Measurements from ENCODE around the gene ADORA2A. TPM values are rescaled to one million over a fixed set of nuclear protein-coding genes. Genes with fewer than 3 reads are reported as not detected.

ADORA2A gene
- total RNA-seq, 1 donor from 2014 or later = 6.5 TPM

- no peak for DNase-seq (ENCODE audit: low spot score in 2 of 2)
- FAIRE-seq = no peak
Observed at GRCh38 chr22:24444251-24444650, 16.9 kb downstream of the ADORA2A start.

- FAIRE-seq (no peak), DNase-seq (ENCODE audit: low spot score in 2 of 2) (peak in 1 of 2 donors; percentile 20)
Observed at GRCh38 chr22:24444729-24445466, 17.5 kb downstream of the ADORA2A start.

DNA sequence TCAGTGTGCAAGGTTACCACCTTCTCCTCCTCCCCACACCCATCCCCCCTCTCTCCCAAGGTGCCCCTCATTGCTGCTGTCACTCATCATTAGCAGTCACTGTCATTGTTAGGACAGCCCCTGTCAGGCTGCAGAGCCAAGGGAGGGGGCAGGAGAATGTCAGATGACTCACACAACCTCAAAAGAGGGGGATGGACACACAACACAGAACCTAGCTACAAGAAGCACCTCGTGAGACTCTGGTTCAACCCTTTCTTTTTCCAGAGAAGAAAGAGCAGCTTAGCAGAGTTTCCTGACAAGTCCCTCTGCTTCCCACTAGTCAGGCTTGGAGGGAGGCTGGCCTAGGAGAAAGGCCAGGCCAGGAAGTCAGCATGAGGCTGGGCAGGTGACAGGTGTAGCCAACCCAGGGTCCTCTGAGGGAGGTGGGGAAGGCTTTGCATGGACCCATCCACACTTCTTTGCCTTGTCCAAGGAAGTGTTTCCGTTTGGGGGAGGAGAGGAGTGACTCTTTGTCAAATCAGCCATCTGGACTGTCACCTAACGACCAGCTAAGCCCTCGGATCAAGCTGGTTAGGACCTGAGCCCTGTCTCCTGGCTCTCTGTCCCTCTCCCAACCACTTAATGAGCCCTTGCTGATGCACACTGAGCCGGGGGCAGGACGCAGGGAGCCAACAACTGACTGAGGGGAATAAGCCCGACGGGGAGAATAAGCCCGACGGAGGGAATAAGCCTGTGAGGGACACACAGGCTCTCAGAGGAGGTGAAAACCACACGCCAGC lies 18.3 kb downstream of the ADORA2A start:
- DNase-seq (ENCODE audit: low spot score in 2 of 2) (peak in 1 of 2 donors; percentile 25), FAIRE-seq (no peak)

- FAIRE-seq = no peak
Observed at GRCh38 chr22:24446260-24446611, 18.8 kb downstream of the ADORA2A start.

DNA sequence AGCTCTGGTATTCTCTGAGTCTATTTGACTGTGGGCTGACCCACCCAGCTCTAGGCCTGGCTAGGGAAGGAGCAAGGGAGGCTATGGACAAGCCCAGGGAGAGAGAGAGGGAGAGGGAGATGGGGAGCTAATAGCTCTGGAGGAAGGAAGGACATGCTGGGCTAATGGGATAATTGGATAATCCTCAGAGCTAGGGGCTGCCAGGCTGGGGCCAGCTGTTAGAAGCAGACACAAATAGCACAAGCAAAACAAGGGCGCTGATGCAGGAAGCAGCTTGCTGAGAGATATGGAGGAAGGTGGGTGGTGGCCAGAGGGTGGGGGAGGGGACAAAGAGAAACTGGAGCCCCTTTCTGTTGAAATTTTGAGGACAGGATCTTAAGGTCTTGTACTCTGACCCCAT lies 23.2 kb downstream of the ADORA2A start:
- DNase-seq (ENCODE audit: low spot score in 2 of 2) = no peak
- FAIRE-seq = no peak

More at GRCh38 chr22:24446260-24446611, 18.8 kb downstream of the ADORA2A start:
- DNase-seq (ENCODE audit: low spot score in 2 of 2) = no peak

GRCh38 chr22:24451162-24451561 lies 23.8 kb downstream of the ADORA2A start:
- FAIRE-seq = no peak
- DNase-seq (ENCODE audit: low spot score in 2 of 2) = no peak

GRCh38 chr22:24453853-24454252 lies 26.5 kb downstream of the ADORA2A start:
- DNase-seq (ENCODE audit: low spot score in 2 of 2) (no peak), FAIRE-seq (no peak)

GRCh38 chr22:24455039-24455438 lies 27.6 kb downstream of the ADORA2A start:
- no peak for DNase-seq (ENCODE audit: low spot score in 2 of 2)
- FAIRE-seq = no peak

DNA sequence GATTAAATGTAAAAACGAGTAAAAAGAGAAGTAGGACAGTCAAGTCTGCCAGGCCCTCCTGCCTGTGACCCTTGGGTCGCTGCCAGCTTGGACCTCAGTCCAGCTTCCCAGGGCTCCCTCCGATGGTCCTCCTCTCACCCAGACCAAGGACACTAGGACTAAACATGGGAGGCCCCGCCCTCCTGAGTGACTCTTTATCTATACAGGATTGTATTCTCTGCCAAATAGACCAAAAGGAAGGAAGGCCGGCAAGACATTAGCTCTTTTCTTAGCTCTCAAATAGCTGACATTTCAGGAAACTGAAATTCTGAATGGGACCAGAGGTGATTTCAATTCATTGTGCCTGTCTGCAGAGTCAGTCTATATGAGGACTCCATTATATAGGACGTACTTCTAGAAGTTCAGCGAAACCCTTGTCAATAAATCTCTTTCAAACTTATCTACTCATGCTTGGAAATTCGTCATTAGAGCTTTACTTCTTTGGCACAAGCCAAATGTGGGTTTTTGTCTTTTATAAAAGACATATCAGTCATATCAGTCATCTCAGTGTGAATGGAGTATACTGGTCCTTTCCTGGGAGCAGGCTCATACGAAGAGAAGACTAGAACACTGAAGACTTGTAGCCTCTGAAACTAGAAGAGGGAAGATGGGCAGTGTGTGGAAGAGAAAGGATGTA lies 28.5 kb downstream of the ADORA2A start:
- DNase-seq (ENCODE audit: low spot score in 2 of 2) (no peak), FAIRE-seq (no peak)

GRCh38 chr22:24457894-24458420 lies 30.6 kb downstream of the ADORA2A start:
- no peak for FAIRE-seq
- DNase-seq (ENCODE audit: low spot score in 2 of 2) = no peak

- no peak for DNase-seq (ENCODE audit: low spot score in 2 of 2)
- FAIRE-seq = no peak
Observed at GRCh38 chr22:24459911-24460310, 32.5 kb downstream of the ADORA2A start.

- FAIRE-seq (no peak), DNase-seq (ENCODE audit: low spot score in 2 of 2) (no peak)
Observed at GRCh38 chr22:24460418-24461089, 33.2 kb downstream of the ADORA2A start.

DNA sequence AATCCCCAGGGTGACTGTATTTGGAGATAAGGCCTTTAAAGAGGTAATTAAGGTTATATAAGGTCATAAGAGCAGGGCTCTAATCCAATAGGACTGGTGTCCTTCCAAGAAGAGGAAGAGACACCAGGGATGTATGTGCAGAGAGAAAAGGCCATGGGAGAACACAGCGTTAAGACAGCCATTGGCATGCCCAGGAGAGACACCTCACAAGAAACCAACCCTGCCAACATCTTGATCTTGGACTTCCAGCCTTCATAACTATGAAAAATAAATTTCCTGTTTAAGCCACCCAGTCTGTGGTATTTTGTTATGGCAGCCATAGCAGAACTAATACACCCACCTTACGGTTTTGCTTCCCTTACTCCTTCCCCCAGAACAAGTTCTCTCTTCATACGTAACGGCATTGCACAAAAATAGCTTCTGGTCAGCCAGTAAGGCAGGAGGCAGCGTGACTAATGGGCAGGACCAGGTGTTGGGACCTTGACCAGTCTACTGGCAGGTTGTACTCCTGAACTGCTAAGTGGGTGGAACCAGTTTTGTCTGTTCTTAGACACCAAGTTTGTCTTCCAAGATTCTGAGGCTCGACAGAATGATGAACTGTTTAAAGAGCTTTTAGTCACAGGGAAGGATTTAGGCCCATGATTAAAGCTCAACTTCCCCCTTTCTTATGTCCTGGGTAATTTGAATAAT lies 35.8 kb downstream of the ADORA2A start:
- DNase-seq (ENCODE audit: low spot score in 2 of 2) (no peak), FAIRE-seq (no peak)

GRCh38 chr22:24465566-24465965 lies 38.2 kb downstream of the ADORA2A start:
- FAIRE-seq = no peak
- no peak for DNase-seq (ENCODE audit: low spot score in 2 of 2)

- no peak for DNase-seq (ENCODE audit: low spot score in 2 of 2)
- no peak for FAIRE-seq
Observed at GRCh38 chr22:24465975-24466374, 38.6 kb downstream of the ADORA2A start.

- no peak for FAIRE-seq
- peak in 1 of 2 donors; percentile 25 for DNase-seq (ENCODE audit: low spot score in 2 of 2)
Observed at GRCh38 chr22:24466716-24467328, 39.4 kb downstream of the ADORA2A start.

DNA sequence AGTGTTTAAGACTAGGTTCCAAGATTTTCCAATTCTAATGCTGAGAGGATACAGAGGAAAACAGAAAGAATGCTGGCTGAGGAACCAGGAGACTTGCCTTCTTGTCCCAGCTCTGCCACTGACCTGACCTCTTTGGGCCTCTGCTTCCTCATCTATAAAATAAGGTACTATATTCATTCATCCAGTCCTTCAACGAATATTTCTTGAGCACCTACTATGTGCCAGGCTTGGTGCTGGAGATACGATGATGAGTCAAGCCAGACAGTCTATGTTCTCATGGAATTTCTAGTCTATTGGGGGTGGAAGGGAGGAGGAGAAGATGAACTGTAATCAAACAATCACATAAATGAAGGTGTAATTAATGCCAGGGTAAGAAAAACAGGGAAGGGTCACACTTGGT lies 39.9 kb downstream of the ADORA2A start:
- DNase-seq (ENCODE audit: low spot score in 2 of 2) (no peak), FAIRE-seq (no peak)

GRCh38 chr22:24471570-24471969 lies 44.2 kb downstream of the ADORA2A start:
- no peak for DNase-seq (ENCODE audit: low spot score in 2 of 2)
- FAIRE-seq = no peak

- no peak for FAIRE-seq
Observed at GRCh38 chr22:24473284-24473683, 45.9 kb downstream of the ADORA2A start.

GRCh38 chr22:24474221-24474620 lies 46.8 kb downstream of the ADORA2A start:
- no peak for DNase-seq (ENCODE audit: low spot score in 2 of 2)
- no peak for FAIRE-seq

More at GRCh38 chr22:24473284-24473683, 45.9 kb downstream of the ADORA2A start:
- no peak for DNase-seq (ENCODE audit: low spot score in 2 of 2)

Data from frontal cortex (tissue), 4 donors.